Neural crest cell (in vitro differentiated cells): ENCODE data around the gene OR9Q1. TPM values are rescaled to one million over a fixed set of nuclear protein-coding genes. Genes with fewer than 3 reads are reported as not detected.

ENCODE experiments used
- DNase-seq: peaks from one replicate; pipeline ENCODE4 v3.0.0; 2021; ENCODE audit warnings: low read depth, mixed read lengths, low spot score
- H3K27ac Mint-ChIP-seq: one replicate; pipeline ENCODE4 v1.8.0; 2021; ENCODE audit warnings: mild to moderate bottlenecking, mixed read lengths; ENCODE audit not compliant: unreplicated experiment
- H3K27me3 Mint-ChIP-seq: 2 replicates; pipeline ENCODE4 v1.8.0; 2021; ENCODE audit warnings: low read depth, mild to moderate bottlenecking, mixed read lengths
- H3K36me3 Mint-ChIP-seq: 2 replicates; pipeline ENCODE4 v1.8.0; 2021; ENCODE audit warnings: low read depth, mild to moderate bottlenecking, mixed read lengths
- H3K4me1 Mint-ChIP-seq: 2 replicates; pipeline ENCODE4 v1.8.0; 2021; ENCODE audit warnings: mixed read lengths
- H3K4me3 Mint-ChIP-seq: one replicate; pipeline ENCODE4 v1.8.0; 2021; ENCODE audit warnings: mild to moderate bottlenecking, mixed read lengths
- H3K9me3 Mint-ChIP-seq: 2 replicates; pipeline ENCODE4 v1.8.0; 2021; ENCODE audit warnings: mixed read lengths
- total RNA-seq: library from RNA; stranded (reverse); gene quantifications from 2 replicates; pipeline ENCODE4 v1.2.1, GENCODE V29; 2021
- TF ChIP-seq, protein P1 (sequence below): fragments of 200-600 bp; sonication (generic); conservative IDR thresholded peaks from 2 replicates; pipeline ENCODE4 v1.5.0; 2021; ENCODE audit warnings: antibody characterized with exemption, mild to moderate bottlenecking

Gene OR9Q1
- total RNA-seq, 1 donor from 2014 or later = not detected

DNA sequence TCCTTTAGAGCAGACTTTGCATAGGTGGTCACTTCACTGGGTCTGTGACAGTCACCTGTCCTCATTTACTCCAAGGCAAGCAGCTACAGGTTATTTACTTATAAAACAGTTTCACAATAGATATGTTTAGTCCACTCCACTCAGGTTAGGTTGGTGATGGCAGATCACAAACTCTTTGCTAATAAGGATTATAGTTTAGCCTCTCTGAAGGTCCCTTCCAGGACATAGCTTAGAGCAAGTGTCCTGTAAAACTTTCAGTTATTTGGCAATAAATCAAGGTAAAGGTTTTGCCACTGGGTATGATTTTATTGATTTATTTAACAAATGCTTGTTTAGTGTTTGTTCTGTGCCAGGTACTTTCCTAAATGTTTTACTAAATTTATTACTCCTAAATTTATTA, 15.9 kb downstream of the OR9Q1 start:
- H3K4me3 Mint-ChIP-seq = no peak overlapping the region
- DNase-seq = no peak
- TF ChIP-seq, protein P1, sequence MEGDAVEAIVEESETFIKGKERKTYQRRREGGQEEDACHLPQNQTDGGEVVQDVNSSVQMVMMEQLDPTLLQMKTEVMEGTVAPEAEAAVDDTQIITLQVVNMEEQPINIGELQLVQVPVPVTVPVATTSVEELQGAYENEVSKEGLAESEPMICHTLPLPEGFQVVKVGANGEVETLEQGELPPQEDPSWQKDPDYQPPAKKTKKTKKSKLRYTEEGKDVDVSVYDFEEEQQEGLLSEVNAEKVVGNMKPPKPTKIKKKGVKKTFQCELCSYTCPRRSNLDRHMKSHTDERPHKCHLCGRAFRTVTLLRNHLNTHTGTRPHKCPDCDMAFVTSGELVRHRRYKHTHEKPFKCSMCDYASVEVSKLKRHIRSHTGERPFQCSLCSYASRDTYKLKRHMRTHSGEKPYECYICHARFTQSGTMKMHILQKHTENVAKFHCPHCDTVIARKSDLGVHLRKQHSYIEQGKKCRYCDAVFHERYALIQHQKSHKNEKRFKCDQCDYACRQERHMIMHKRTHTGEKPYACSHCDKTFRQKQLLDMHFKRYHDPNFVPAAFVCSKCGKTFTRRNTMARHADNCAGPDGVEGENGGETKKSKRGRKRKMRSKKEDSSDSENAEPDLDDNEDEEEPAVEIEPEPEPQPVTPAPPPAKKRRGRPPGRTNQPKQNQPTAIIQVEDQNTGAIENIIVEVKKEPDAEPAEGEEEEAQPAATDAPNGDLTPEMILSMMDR = no peak
- peaks cover 5% of the 10 kb centered on the region for H3K9me3 Mint-ChIP-seq
- H3K36me3 Mint-ChIP-seq = no peaks in the 10 kb centered on the region
- peaks cover 8% of the 10 kb centered on the region for H3K27me3 Mint-ChIP-seq
- no peak overlapping the region for H3K27ac Mint-ChIP-seq
- no peaks in the 10 kb centered on the region for H3K4me1 Mint-ChIP-seq

DNA sequence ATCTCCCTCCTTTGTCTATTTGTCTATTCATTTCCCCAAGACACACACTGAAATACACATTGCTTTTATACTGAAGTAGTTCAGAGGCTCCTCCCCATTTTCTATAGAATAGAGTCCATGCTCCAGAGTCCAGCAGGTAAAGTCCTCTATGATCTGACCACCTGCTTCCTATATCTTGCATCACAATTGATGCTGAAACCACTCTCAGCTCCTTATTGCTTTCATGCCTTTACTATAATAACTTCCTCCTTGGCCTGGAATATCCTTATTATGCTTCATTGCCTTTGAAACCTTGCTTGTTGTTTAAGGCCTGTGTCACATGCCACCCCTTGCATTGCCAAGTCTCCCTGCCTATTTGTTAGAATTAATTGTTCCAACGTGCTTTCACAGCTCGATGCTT, 19.7 kb downstream of the OR9Q1 start:
- no peak overlapping the region for H3K4me3 Mint-ChIP-seq
- no peaks in the 10 kb centered on the region for H3K9me3 Mint-ChIP-seq
- H3K36me3 Mint-ChIP-seq = no peaks in the 10 kb centered on the region
- H3K27me3 Mint-ChIP-seq = peaks cover 10% of the 10 kb centered on the region
- H3K27ac Mint-ChIP-seq = no peak overlapping the region
- no peaks in the 10 kb centered on the region for H3K4me1 Mint-ChIP-seq
- no peak for DNase-seq
- TF ChIP-seq, protein P1 = no peak

DNA sequence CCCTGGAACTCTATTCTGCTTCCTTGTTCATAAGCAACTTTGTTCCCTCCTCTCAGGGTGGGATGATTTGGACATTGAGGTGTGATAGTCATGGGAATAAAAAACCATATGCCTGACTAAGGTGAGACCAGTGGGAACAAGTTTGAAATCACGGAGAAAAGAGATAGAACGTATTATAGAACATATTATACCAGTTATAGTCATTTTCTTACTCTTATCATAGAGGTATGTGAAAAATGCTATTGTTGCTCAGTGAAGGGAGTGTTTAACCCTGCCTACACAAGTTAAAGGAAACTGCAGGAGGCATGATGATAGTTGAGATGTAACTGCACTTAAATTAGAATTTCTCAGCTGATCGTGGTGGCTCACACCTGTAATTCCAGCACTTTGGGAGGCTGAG, 22.6 kb downstream of the OR9Q1 start:
- DNase-seq = no peak
- TF ChIP-seq, protein P1 = no peak
- Mint-ChIP-seq H3K4me1 (no peaks in the 10 kb centered on the region), H3K27ac (no peak overlapping the region), H3K9me3 (no peaks in the 10 kb centered on the region), H3K27me3 (peaks cover 10% of the 10 kb centered on the region), H3K36me3 (no peaks in the 10 kb centered on the region), H3K4me3 (no peak overlapping the region)

DNA sequence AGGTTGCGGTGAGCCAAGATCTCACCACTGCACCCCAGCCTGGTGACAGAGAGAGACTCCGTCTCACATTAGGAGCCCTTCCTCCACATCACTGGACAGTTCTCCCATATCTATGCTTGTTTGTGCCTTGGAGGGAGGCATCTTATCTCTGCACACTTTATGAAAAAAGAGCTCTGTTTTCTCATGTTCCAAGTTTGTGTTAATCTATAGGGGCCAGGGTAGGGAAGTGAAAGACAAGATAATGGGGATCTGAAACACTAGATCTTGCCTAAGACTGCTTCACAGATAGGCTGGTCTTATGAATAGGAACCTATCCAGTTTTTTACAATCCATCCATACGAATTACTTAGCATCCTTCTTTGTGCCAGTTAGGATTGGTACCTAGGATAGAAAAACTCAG, 24.1 kb downstream of the OR9Q1 start:
- no peaks in the 10 kb centered on the region for H3K4me1 Mint-ChIP-seq
- H3K9me3 Mint-ChIP-seq = no peaks in the 10 kb centered on the region
- H3K27ac Mint-ChIP-seq = no peak overlapping the region
- no peaks in the 10 kb centered on the region for H3K36me3 Mint-ChIP-seq
- H3K4me3 Mint-ChIP-seq = no peak overlapping the region
- DNase-seq = no peak
- TF ChIP-seq, protein P1 = no peak
- H3K27me3 Mint-ChIP-seq = peaks cover 10% of the 10 kb centered on the region

DNA sequence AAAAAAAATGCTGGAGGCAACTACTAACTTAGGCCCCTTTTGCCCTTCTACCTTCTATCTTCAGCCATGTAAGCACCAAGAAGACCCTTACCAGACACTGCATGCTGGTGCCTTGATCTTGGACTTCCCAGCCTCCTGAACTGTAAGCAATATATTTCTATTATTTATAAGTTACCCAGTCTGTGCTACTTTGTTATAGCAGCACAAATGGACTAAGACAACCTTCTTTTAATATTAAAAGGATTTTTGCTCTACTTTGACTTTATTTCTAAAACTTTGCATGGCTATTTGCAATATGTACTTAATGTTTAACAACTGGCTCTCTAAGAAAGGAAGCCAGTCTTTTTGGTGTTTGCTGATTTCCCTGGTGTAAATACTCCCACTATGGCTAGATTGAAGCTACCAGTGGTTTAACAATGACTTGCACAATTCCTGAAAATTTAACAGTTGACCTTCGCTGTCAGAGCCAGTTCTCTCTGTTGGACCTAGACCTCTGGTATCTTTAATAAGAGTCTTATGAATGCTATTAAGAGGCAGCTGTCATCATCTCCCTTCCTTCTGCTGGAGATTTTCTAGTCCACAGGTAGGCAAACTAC, 32.2 kb downstream of the OR9Q1 start:
- no peak overlapping the region for H3K4me3 Mint-ChIP-seq
- H3K27ac Mint-ChIP-seq = no peak overlapping the region
- peaks cover 6% of the 10 kb centered on the region for H3K9me3 Mint-ChIP-seq
- H3K27me3 Mint-ChIP-seq = no peaks in the 10 kb centered on the region
- H3K36me3 Mint-ChIP-seq = no peaks in the 10 kb centered on the region
- peaks cover 7% of the 10 kb centered on the region for H3K4me1 Mint-ChIP-seq
- DNase-seq = no peak
- TF ChIP-seq, protein P1 = no peak

DNA sequence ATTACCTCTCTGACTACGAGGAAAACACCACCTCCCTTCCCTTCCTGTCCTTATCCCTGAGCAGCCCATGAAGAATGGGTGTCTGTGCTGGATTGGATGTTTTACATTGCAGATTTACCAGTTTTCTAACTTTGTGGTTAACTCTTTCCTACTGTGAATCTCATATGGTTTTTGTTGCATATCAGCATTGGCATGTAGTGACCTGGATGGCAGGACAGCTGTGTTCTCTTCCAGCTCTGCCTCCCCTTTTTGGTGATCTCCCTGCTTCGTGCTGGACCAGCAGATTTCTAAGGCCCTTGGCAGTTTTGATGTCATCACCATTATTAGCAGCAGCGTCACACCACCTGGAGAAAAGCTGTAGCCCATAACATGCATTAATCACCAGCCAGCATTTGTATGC, 33.8 kb downstream of the OR9Q1 start:
- peaks cover 6% of the 10 kb centered on the region for H3K9me3 Mint-ChIP-seq
- H3K27me3 Mint-ChIP-seq = no peaks in the 10 kb centered on the region
- TF ChIP-seq, protein P1 = no peak
- H3K4me3 Mint-ChIP-seq = no peak overlapping the region
- no peaks in the 10 kb centered on the region for H3K36me3 Mint-ChIP-seq
- H3K4me1 Mint-ChIP-seq = peaks cover 7% of the 10 kb centered on the region
- no peak for DNase-seq
- H3K27ac Mint-ChIP-seq = no peak overlapping the region
